HEK293T (cell line): ENCODE measurements around the gene EFCAB7.

Experiments used
- ARNT ChIP-seq: fragments of 450-650 bp; IDR thresholded peaks from 2 replicates; pipeline ENCODE4 v1.6.1; 2017; ENCODE audit warnings: mild to moderate bottlenecking
- BHLHE40 ChIP-seq: fragments of 450-650 bp; IDR thresholded peaks from 2 replicates; pipeline ENCODE4 v1.6.1; 2016; ENCODE audit warnings: mild to moderate bottlenecking, moderate library complexity, borderline replicate concordance
- ELF4 ChIP-seq: fragments of 450-650 bp; IDR thresholded peaks from 2 replicates; pipeline ENCODE4 v1.6.1; 2017; ENCODE audit warnings: antibody characterized with exemption
- FOXK2 ChIP-seq: fragments of 450-650 bp; IDR thresholded peaks from 2 replicates; pipeline ENCODE4 v1.6.1; 2016; ENCODE audit warnings: mild to moderate bottlenecking
- HDGF ChIP-seq: fragments of 450-650 bp; IDR thresholded peaks from 2 replicates; pipeline ENCODE4 v1.6.1; 2017; ENCODE audit warnings: antibody characterized with exemption, borderline replicate concordance
- NFRKB ChIP-seq: fragments of 450-650 bp; IDR thresholded peaks from 2 replicates; pipeline ENCODE4 v1.6.1; 2016; ENCODE audit warnings: mild to moderate bottlenecking, moderate library complexity
- SP1 ChIP-seq: fragments of 450-650 bp; IDR thresholded peaks from 2 replicates; pipeline ENCODE4 v1.6.1; 2017
- SUZ12 ChIP-seq: fragments of 450-650 bp; IDR thresholded peaks from 2 replicates; pipeline ENCODE4 v1.6.1; 2016; ENCODE audit warnings: mild to moderate bottlenecking
- TARDBP ChIP-seq: fragments of 450-650 bp; IDR thresholded peaks from 2 replicates; pipeline ENCODE4 v1.6.1; 2016

DNA sequence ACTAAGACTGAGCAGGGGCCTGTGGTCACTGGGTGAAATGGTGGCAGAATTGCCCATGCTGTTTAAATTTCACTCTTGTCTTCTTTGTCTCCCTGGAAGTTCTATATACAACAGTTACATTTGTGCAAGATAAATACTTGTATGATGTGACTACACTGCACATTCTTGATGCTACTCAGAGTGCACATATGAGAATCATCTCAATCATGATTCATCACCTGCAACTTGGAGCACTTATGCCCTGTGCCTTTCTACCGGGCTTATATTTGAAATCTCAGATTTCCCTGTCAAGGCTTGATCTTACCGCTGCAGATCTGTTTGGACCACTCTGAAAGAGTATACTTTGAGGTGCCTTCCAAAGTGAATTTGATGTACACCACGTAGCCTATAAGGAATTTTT is 80.5 kb downstream of the EFCAB7 start:
- no peak for TF ChIP-seq ELF4
- TF ChIP-seq FOXK2: no peak
- TF ChIP-seq ARNT: no peak
- TF ChIP-seq BHLHE40: no peak
- no peak for TF ChIP-seq NFRKB
- no peak for TF ChIP-seq SP1
- no peak for TF ChIP-seq HDGF
- TF ChIP-seq SUZ12: no peak
- no peak for TF ChIP-seq TARDBP
